ENCODE data around the gene PLXNA4. TPM values are rescaled to one million over a fixed set of nuclear protein-coding genes. Genes with fewer than 3 reads are reported as not detected.

The PLXNA4 gene
- total RNA-seq, 1 experiment from 2014 or later: 1.0 TPM

DNA sequence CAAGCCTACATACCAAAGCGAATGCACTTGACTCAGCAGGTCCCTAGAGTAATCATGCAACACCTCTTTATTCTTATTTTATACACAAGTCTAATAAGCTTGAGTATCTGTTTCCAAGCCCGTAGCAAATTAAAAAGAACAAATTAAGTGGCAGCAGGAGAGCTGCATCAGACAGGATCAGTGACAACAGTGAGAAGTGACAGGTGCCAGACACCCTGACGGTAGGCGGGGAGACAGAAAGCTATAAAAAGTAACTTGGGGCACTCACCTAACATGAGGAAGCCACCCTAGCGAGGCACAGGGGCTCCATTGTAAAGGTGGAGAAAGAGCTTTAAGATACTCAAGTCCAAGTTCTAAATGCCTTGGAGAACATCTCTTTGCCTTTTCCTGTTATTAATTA, 174.2 kb downstream of the PLXNA4 start:
- no TSS peak for BruUV-seq (replicated peaks)
- Histone ChIP-seq H3K27me3 (ENCODE audit: insufficient read depth, low read depth) (peaks cover 100% of the 10 kb centered on the region), H3K27ac (no peak overlapping the region), H3K4me1 (replicated peaks; ENCODE audit: insufficient read depth) (no peaks in the 10 kb centered on the region), H3K4me3 (no peak overlapping the region), H3K79me2 (ENCODE audit: low read depth) (no peaks in the 10 kb centered on the region), H3K9me3 (ENCODE audit: insufficient read depth, low read depth) (no peaks in the 10 kb centered on the region), H4K20me1 (ENCODE audit: insufficient read depth) (no peaks in the 10 kb centered on the region), H3K9me2 (ENCODE audit: insufficient read depth) (no peaks in the 10 kb centered on the region), H3K36me3 (ENCODE audit: low read depth) (no peaks in the 10 kb centered on the region), H3K4me2 (no peak overlapping the region), H3F3A (ENCODE audit: insufficient read depth, low read depth) (no peaks in the 10 kb centered on the region), H2AFZ (no peak overlapping the region)
- intact Hi-C loops (cut with micrococcal nuclease; ENCODE audit: unreplicated experiment): no loop called here
- TF ChIP-seq EZH2 (IDR thresholded peaks at IDR 0.05; ENCODE audit: low read depth): no peak
- TF ChIP-seq, protein P1, sequence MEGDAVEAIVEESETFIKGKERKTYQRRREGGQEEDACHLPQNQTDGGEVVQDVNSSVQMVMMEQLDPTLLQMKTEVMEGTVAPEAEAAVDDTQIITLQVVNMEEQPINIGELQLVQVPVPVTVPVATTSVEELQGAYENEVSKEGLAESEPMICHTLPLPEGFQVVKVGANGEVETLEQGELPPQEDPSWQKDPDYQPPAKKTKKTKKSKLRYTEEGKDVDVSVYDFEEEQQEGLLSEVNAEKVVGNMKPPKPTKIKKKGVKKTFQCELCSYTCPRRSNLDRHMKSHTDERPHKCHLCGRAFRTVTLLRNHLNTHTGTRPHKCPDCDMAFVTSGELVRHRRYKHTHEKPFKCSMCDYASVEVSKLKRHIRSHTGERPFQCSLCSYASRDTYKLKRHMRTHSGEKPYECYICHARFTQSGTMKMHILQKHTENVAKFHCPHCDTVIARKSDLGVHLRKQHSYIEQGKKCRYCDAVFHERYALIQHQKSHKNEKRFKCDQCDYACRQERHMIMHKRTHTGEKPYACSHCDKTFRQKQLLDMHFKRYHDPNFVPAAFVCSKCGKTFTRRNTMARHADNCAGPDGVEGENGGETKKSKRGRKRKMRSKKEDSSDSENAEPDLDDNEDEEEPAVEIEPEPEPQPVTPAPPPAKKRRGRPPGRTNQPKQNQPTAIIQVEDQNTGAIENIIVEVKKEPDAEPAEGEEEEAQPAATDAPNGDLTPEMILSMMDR (conservative IDR thresholded peaks at IDR 0.05): no peak
- DNase-seq: no peak
- ChIA-PET POLR2A (ENCODE audit: unreplicated experiment) (no interaction called here), CTCF (no interaction called here)

DNA sequence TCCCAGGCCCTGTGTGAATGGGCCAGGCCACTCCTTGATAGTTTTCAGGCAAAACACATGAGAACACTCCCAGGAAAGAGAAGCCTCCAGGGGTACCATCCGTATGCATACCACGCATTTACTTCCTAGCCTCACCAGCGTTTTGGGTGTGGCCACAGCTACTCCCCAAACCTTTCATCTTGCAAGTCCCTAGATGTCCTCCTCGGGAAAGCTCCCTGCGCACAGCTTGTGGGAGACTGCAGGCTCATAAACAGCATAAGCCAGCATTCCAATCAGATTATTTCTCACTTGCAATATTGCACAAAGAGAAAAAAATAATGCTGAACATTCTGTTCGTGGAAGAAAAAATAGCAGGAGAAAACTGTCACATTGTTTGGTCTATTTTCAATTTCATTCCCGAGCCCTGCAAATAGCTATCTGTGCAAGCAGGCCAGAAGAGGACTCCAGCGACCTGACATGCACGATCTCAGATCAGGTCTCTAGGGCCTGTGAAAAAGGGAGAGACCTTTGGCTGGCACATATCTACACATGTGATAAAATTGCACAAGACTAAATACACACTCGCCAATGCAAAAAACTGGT, 175.6 kb downstream of the PLXNA4 start:
- Histone ChIP-seq H3K36me3 (ENCODE audit: low read depth) (no peaks in the 10 kb centered on the region), H4K20me1 (ENCODE audit: insufficient read depth) (no peaks in the 10 kb centered on the region), H3F3A (ENCODE audit: insufficient read depth, low read depth) (no peaks in the 10 kb centered on the region), H3K9me2 (ENCODE audit: insufficient read depth) (no peaks in the 10 kb centered on the region), H3K4me3 (no peak overlapping the region), H3K4me2 (no peak overlapping the region), H3K9me3 (ENCODE audit: insufficient read depth, low read depth) (no peaks in the 10 kb centered on the region), H3K4me1 (replicated peaks; ENCODE audit: insufficient read depth) (no peaks in the 10 kb centered on the region), H2AFZ (no peak overlapping the region), H3K79me2 (ENCODE audit: low read depth) (no peaks in the 10 kb centered on the region), H3K27me3 (ENCODE audit: insufficient read depth, low read depth) (peaks cover 99% of the 10 kb centered on the region), H3K27ac (no peak overlapping the region)
- ChIA-PET CTCF (no interaction called here), POLR2A (ENCODE audit: unreplicated experiment) (no interaction called here)
- TF ChIP-seq, protein P1 (conservative IDR thresholded peaks at IDR 0.05): no peak
- TF ChIP-seq EZH2 (IDR thresholded peaks at IDR 0.05; ENCODE audit: low read depth): no peak
- DNase-seq: no peak
- intact Hi-C loops (cut with micrococcal nuclease; ENCODE audit: unreplicated experiment): no loop called here
- BruUV-seq (replicated peaks): no TSS peak

DNA sequence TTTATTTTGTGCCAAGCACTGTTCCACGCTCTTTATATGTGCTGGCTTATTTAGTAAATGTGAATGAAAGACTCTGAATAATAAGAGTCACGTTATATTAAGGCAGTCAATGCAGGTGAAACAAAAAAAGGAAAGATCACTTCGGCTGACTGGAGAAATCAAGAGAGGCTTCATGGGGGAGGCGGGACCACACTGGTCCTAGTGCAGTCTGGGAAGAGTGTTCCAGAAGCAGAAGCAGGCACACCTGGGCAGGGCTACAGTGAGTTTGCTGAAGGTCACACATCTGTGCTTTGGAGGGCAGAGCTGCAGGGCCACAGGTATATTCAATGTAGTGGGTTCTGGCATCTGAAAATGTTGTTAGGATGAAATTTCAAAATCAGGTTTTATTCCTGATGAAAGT, 176.9 kb downstream of the PLXNA4 start:
- POLR2A ChIA-PET (ENCODE audit: unreplicated experiment): no interaction called here
- CTCF ChIA-PET: no interaction called here
- no peaks in the 10 kb centered on the region for H3K36me3 ChIP-seq (ENCODE audit: low read depth)
- H3K9me3 ChIP-seq (ENCODE audit: insufficient read depth, low read depth): no peaks in the 10 kb centered on the region
- peaks cover 99% of the 10 kb centered on the region for H3K27me3 ChIP-seq (ENCODE audit: insufficient read depth, low read depth)
- H3K9me2 ChIP-seq (ENCODE audit: insufficient read depth): no peaks in the 10 kb centered on the region
- H4K20me1 ChIP-seq (ENCODE audit: insufficient read depth): no peaks in the 10 kb centered on the region
- TF ChIP-seq, protein P1 (conservative IDR thresholded peaks at IDR 0.05): no peak
- no peak for TF ChIP-seq EZH2 (IDR thresholded peaks at IDR 0.05; ENCODE audit: low read depth)
- no peak overlapping the region for H2AFZ ChIP-seq
- DNase-seq: peak in 1 of 2 experiments; percentile 25
- H3K4me3 ChIP-seq: no peak overlapping the region
- no peak overlapping the region for H3K27ac ChIP-seq
- no peaks in the 10 kb centered on the region for H3F3A ChIP-seq (ENCODE audit: insufficient read depth, low read depth)
- H3K79me2 ChIP-seq (ENCODE audit: low read depth): no peaks in the 10 kb centered on the region
- intact Hi-C loops (cut with micrococcal nuclease; ENCODE audit: unreplicated experiment): no loop called here
- H3K4me2 ChIP-seq: no peak overlapping the region
- BruUV-seq (replicated peaks): no TSS peak
- no peaks in the 10 kb centered on the region for H3K4me1 ChIP-seq (replicated peaks; ENCODE audit: insufficient read depth)

Measured in PC-9 (cell line).